HEK293 (cell line): ENCODE measurements around the gene AK5.

Experiments
- CTCF ChIA-PET: fragments of 350-600 bp; formaldehyde crosslinking; extraction: SDS; loops from one replicate; lab custom pipeline; 2021; ENCODE audit warnings: antibody characterized with exemption; lab: Yijun Ruan, JAX
- POLR2A ChIA-PET: fragments of 300-600 bp; formaldehyde crosslinking; extraction: SDS; loops from one replicate; lab custom pipeline; 2020; ENCODE audit warnings: antibody characterized with exemption, inconsistent platforms; lab: Yijun Ruan, JAX
- H3K27ac ChIP-seq: fragments of 200-500 bp; sonication (Bioruptor generic); 2 replicates; pipeline ENCODE4 v1.5.1; 2014; ENCODE audit warnings: low read depth, low read length, control low read depth, inconsistent platforms; ENCODE audit errors: extremely low read depth
- H3K36me3 ChIP-seq, 2 experiments: fragments of 200-500 bp in 1 of 2; sonication (Bioruptor generic) in 1 of 2; 1 replicate in 1 of 2; 2 replicates in 1 of 2; pipeline ENCODE4 v1.5.1; 2014 to 2017; ENCODE audit warnings: inconsistent platforms in 2 of 2, low read length in 2 of 2; ENCODE audit not compliant: control insufficient read depth in 2 of 2, insufficient read depth in 1 of 2
- H3K4me1 ChIP-seq: fragments of 200-500 bp; sonication (Bioruptor generic); 2 replicates; pipeline ENCODE4 v1.5.1; 2014; ENCODE audit warnings: mild to moderate bottlenecking, low read length, inconsistent platforms; ENCODE audit not compliant: control insufficient read depth, insufficient read depth
- H3K4me3 ChIP-seq: 2 replicates; pipeline ENCODE4 v1.5.1; 2011; ENCODE audit warnings: low read depth, mild to moderate bottlenecking, control low read depth, low read length, moderate library complexity
- H3K9me3 ChIP-seq: fragments of 200-500 bp; sonication (Bioruptor generic); 2 replicates; pipeline ENCODE4 v1.5.1; 2014; ENCODE audit warnings: low read depth, low read length, inconsistent platforms; ENCODE audit not compliant: control insufficient read depth, insufficient read depth
- CTCF ChIP-seq: fragments of 450-650 bp; formaldehyde crosslinking; IDR thresholded peaks from 2 replicates; pipeline ENCODE4 v1.5.1; 2016; ENCODE audit warnings: missing biosample characterization, missing genetic modification characterization
- OVOL3 ChIP-seq: fragments of 450-650 bp; formaldehyde crosslinking; IDR thresholded peaks from 2 replicates; pipeline ENCODE4 v1.5.1; 2016; ENCODE audit warnings: missing biosample characterization, missing genetic modification characterization
- ZBTB44 ChIP-seq: fragments of 450-650 bp; IDR thresholded peaks from 2 replicates; pipeline ENCODE4 v1.5.1; 2018; ENCODE audit warnings: missing biosample characterization, mild to moderate bottlenecking, missing genetic modification characterization
- ZNF155 ChIP-seq: fragments of 450-650 bp; formaldehyde crosslinking; IDR thresholded peaks from 2 replicates; pipeline ENCODE4 v1.5.1; 2016; ENCODE audit warnings: missing biosample characterization, missing genetic modification characterization
- ZNF2 ChIP-seq: fragments of 450-650 bp; formaldehyde crosslinking; IDR thresholded peaks from 2 replicates; pipeline ENCODE4 v1.5.1; 2016; ENCODE audit warnings: missing biosample characterization, missing genetic modification characterization
- ZNF449 ChIP-seq: fragments of 450-650 bp; formaldehyde crosslinking; IDR thresholded peaks from 2 replicates; pipeline ENCODE4 v1.5.1; 2017; ENCODE audit warnings: missing biosample characterization, mild to moderate bottlenecking, missing genetic modification characterization, moderate library complexity
- ZNF488 ChIP-seq: fragments of 450-650 bp; formaldehyde crosslinking; IDR thresholded peaks from 2 replicates; pipeline ENCODE4 v1.5.1; 2016; ENCODE audit warnings: missing biosample characterization, missing genetic modification characterization
- ZNF510 ChIP-seq: fragments of 450-650 bp; formaldehyde crosslinking; IDR thresholded peaks from 2 replicates; pipeline ENCODE4 v1.5.1; 2018; ENCODE audit warnings: mild to moderate bottlenecking, missing genetic modification characterization, missing biosample characterization; ENCODE audit not compliant: insufficient replicate concordance
- ZNF513 ChIP-seq: fragments of 450-650 bp; IDR thresholded peaks from 2 replicates; pipeline ENCODE4 v1.5.1; 2018; ENCODE audit warnings: missing biosample characterization, missing genetic modification characterization
- ZNF521 ChIP-seq: fragments of 450-650 bp; formaldehyde crosslinking; IDR thresholded peaks from 2 replicates; pipeline ENCODE4 v1.5.1; 2017; ENCODE audit warnings: missing biosample characterization, mild to moderate bottlenecking, missing genetic modification characterization
- ZNF549 ChIP-seq: fragments of 450-650 bp; IDR thresholded peaks from 2 replicates; pipeline ENCODE4 v1.5.1; 2018; ENCODE audit warnings: missing biosample characterization, missing genetic modification characterization, mild to moderate bottlenecking, inconsistent platforms, moderate library complexity
- ZNF560 ChIP-seq: fragments of 450-650 bp; formaldehyde crosslinking; IDR thresholded peaks from 2 replicates; pipeline ENCODE4 v1.5.1; 2017; ENCODE audit warnings: missing biosample characterization, missing genetic modification characterization, borderline replicate concordance
- ZNF654 ChIP-seq: fragments of 450-650 bp; formaldehyde crosslinking; IDR thresholded peaks from 2 replicates; pipeline ENCODE4 v1.5.1; 2016; ENCODE audit warnings: low read depth, missing biosample characterization, missing genetic modification characterization
- ZNF670 ChIP-seq: fragments of 450-650 bp; formaldehyde crosslinking; IDR thresholded peaks from 2 replicates; pipeline ENCODE4 v1.5.1; 2016; ENCODE audit warnings: missing biosample characterization, missing genetic modification characterization, low read depth
- ZNF830 ChIP-seq: fragments of 450-650 bp; IDR thresholded peaks from 2 replicates; pipeline ENCODE4 v1.5.0; 2018; ENCODE audit warnings: missing biosample characterization, missing genetic modification characterization, low read depth, mild to moderate bottlenecking, moderate library complexity
- ZSCAN23 ChIP-seq: fragments of 450-650 bp; formaldehyde crosslinking; IDR thresholded peaks from 2 replicates; pipeline ENCODE4 v1.5.1; 2016; ENCODE audit warnings: missing biosample characterization, missing genetic modification characterization

AK5 gene

GRCh38 chr1:77499466-77499865 is 217.6 kb downstream of the AK5 start:
- Histone ChIP-seq H3K9me3 (no peaks in the 10 kb centered on the region), H3K36me3 (no peaks in the 10 kb centered on the region)
- CTCF ChIA-PET = interaction anchor here (1.6 kb wide), 1 partner anchor 34 kb away, joined by 3 read pairs; no protein-coding TSS in a partner anchor
- TF ChIP-seq ZNF549 (no peak), ZSCAN23 (no peak), ZBTB44 (no peak), ZNF449 (tag by site-specific recombination) (no peak), ZNF830 (tag by site-specific recombination) (no peak), ZNF560 (tag by site-specific recombination) (no peak), ZNF155 (tag by site-specific recombination) (no peak), ZNF513 (tag by site-specific recombination) (no peak)
- TF ChIP-seq, all 188 proteins: peak for 0
- POLR2A ChIA-PET = no interaction called here
- Histone ChIP-seq H3K4me1 (no peaks in the 10 kb centered on the region), H3K27ac (no peak overlapping the region), H3K4me3 (no peak overlapping the region)

GRCh38 chr1:77504986-77505385 is 223.2 kb downstream of the AK5 start:
- ChIA-PET CTCF (interaction anchor here (0.7 kb wide), 1 partner anchor 1313 kb away, joined by 5 read pairs; no protein-coding TSS in a partner anchor), POLR2A (no interaction called here)
- Histone ChIP-seq H3K4me1 (no peaks in the 10 kb centered on the region), H3K9me3 (no peaks in the 10 kb centered on the region), H3K36me3 (no peaks in the 10 kb centered on the region), H3K27ac (no peak overlapping the region), H3K4me3 (no peak overlapping the region)
- TF ChIP-seq CTCF (no peak), ZNF521 (tag by site-specific recombination) (no peak), OVOL3 (no peak), ZNF488 (tag by site-specific recombination) (no peak), ZNF670 (tag by site-specific recombination) (no peak), ZNF510 (tag by site-specific recombination) (no peak), ZNF2 (tag by site-specific recombination) (no peak), ZNF654 (tag by site-specific recombination) (no peak)
